KOPT-K1 (cell line): Measurements from ENCODE around the gene NOP53.
"Not testable (repeated sequence)": the region's sequence is repeated elsewhere in the genome, so short reads cannot be mapped to it uniquely, and the experiment has no call there.

Experiments used
- H3K27ac ChIP-seq: fragments of 200-600 bp; sonication (generic); 2 replicates; pipeline ENCODE4 v1.5.1; 2016; ENCODE audit warnings: antibody characterized with exemption, mild to moderate bottlenecking, low read depth, low read length; ENCODE audit not compliant: poor library complexity, severe bottlenecking
- H3K36me3 ChIP-seq: fragments of 200-600 bp; sonication (generic); 2 replicates; pipeline ENCODE4 v1.5.1; 2017; ENCODE audit warnings: antibody characterized with exemption, mild to moderate bottlenecking, low read length, moderate library complexity; ENCODE audit not compliant: insufficient read depth
- H3K9me3 ChIP-seq: fragments of 200-600 bp; sonication (generic); 2 replicates; pipeline ENCODE4 v1.5.1; 2017; ENCODE audit warnings: antibody characterized with exemption, low read length, mild to moderate bottlenecking; ENCODE audit not compliant: insufficient read depth, poor library complexity, severe bottlenecking

NOP53 gene

GRCh38 chr19:47755762-47756626 lies 10.6 kb downstream of the NOP53 start:
- Histone ChIP-seq H3K36me3 (peaks cover 95% of the 10 kb centered on the region), H3K9me3 (no peaks in the 10 kb centered on the region), H3K27ac (peak overlapping the region; percentile 9)

- Histone ChIP-seq H3K27ac (no peak overlapping the region), H3K36me3 (peaks cover 90% of the 10 kb centered on the region), H3K9me3 (no peaks in the 10 kb centered on the region)
Measured at GRCh38 chr19:47756627-47756929, 11.2 kb downstream of the NOP53 start.

GRCh38 chr19:47756953-47757608 lies 11.7 kb downstream of the NOP53 start:
- Histone ChIP-seq H3K36me3 (peaks cover 85% of the 10 kb centered on the region), H3K9me3 (no peaks in the 10 kb centered on the region), H3K27ac (no peak overlapping the region)

GRCh38 chr19:47757617-47758442 lies 12.5 kb downstream of the NOP53 start:
- no peak overlapping the region for H3K27ac ChIP-seq
- H3K9me3 ChIP-seq, result no peaks in the 10 kb centered on the region
- H3K36me3 ChIP-seq, result peaks cover 77% of the 10 kb centered on the region

GRCh38 chr19:47758443-47758804 lies 13.1 kb downstream of the NOP53 start:
- H3K27ac ChIP-seq, result no peak overlapping the region
- H3K9me3 ChIP-seq, result no peaks in the 10 kb centered on the region
- H3K36me3 ChIP-seq, result peaks cover 73% of the 10 kb centered on the region

GRCh38 chr19:47760632-47760999 lies 15.3 kb downstream of the NOP53 start:
- Histone ChIP-seq H3K36me3 (peaks cover 51% of the 10 kb centered on the region), H3K9me3 (no peaks in the 10 kb centered on the region), H3K27ac (no peak overlapping the region)

GRCh38 chr19:47761566-47761965 lies 16.2 kb downstream of the NOP53 start:
- Histone ChIP-seq H3K27ac (no peak overlapping the region), H3K36me3 (peaks cover 42% of the 10 kb centered on the region), H3K9me3 (no peaks in the 10 kb centered on the region)

GRCh38 chr19:47762151-47762550 lies 16.8 kb downstream of the NOP53 start:
- Histone ChIP-seq H3K9me3 (no peaks in the 10 kb centered on the region), H3K36me3 (peaks cover 36% of the 10 kb centered on the region), H3K27ac (no peak overlapping the region)

- peaks cover 30% of the 10 kb centered on the region for H3K36me3 ChIP-seq
- H3K27ac ChIP-seq, result no peak overlapping the region
- no peaks in the 10 kb centered on the region for H3K9me3 ChIP-seq
Measured at GRCh38 chr19:47762615-47763308, 17.4 kb downstream of the NOP53 start.

GRCh38 chr19:47764705-47765104 lies 19.4 kb downstream of the NOP53 start:
- not testable (repeated sequence) for H3K27ac ChIP-seq, H3K9me3 ChIP-seq
- peaks cover 11% of the 10 kb centered on the region; the same call in 1 of the 2 replicates for H3K36me3 ChIP-seq

GRCh38 chr19:47765523-47766358 lies 20.4 kb downstream of the NOP53 start:
- Histone ChIP-seq H3K27ac (peak overlapping the region; percentile 16), H3K9me3 (no peaks in the 10 kb centered on the region), H3K36me3 (peaks cover under 1% of the 10 kb centered on the region; the same call in 1 of the 2 replicates)

GRCh38 chr19:47766359-47766620 lies 20.9 kb downstream of the NOP53 start:
- no peak overlapping the region for H3K27ac ChIP-seq

GRCh38 chr19:47766670-47767069 lies 21.3 kb downstream of the NOP53 start:
- H3K9me3 ChIP-seq, result no peaks in the 10 kb centered on the region
- no peaks in the 10 kb centered on the region for H3K36me3 ChIP-seq
- H3K27ac ChIP-seq, result no peak overlapping the region

More at GRCh38 chr19:47766359-47766620, 20.9 kb downstream of the NOP53 start:
- Histone ChIP-seq H3K9me3 (no peaks in the 10 kb centered on the region), H3K36me3 (no peaks in the 10 kb centered on the region)

GRCh38 chr19:47767349-47767748 lies 22.0 kb downstream of the NOP53 start:
- H3K36me3 ChIP-seq, result no peaks in the 10 kb centered on the region
- no peaks in the 10 kb centered on the region for H3K9me3 ChIP-seq
- H3K27ac ChIP-seq, result no peak overlapping the region
